K562 (cell line): ENCODE data around the gene DVL2. TPM values are rescaled to one million over a fixed set of nuclear protein-coding genes. Genes with fewer than 3 reads are reported as not detected.

Experiments
- BMI1 ChIP-seq: fragments of 150-350 bp; IDR thresholded peaks from 2 replicates; pipeline ENCODE4 v1.6.1; 2014; ENCODE audit warnings: low read length
- BRD9 ChIP-seq: fragments of 450-650 bp; IDR thresholded peaks from 2 replicates; pipeline ENCODE4 v1.6.1; 2018; ENCODE audit warnings: low read depth; ENCODE audit not compliant: partially characterized antibody
- CREB1 ChIP-seq, 2 experiments: sonication (generic) in 1 of 2; formaldehyde crosslinking in 1 of 2; IDR thresholded peaks; 2 replicates each; pipeline versions ENCODE4 v1.6.1 to v1.8.0; 2012 to 2022; ENCODE audit warnings: inconsistent platforms in 1 of 2, mild to moderate bottlenecking in 1 of 2, missing genetic modification reagents in 1 of 2, moderate library complexity in 1 of 2
- DPF2 ChIP-seq: fragments of 450-650 bp; IDR thresholded peaks from 2 replicates; pipeline ENCODE4 v1.6.1; 2016
- ESRRA ChIP-seq: fragments of 450-650 bp; IDR thresholded peaks from 2 replicates; pipeline ENCODE4 v1.6.1; 2014; ENCODE audit warnings: low read depth, mild to moderate bottlenecking, moderate library complexity, borderline replicate concordance
- FUS ChIP-seq: fragments of 200-400 bp; formaldehyde crosslinking; optimal IDR thresholded peaks from 2 replicates; pipeline ENCODE3; 2017; ENCODE audit warnings: low read depth, low read length
- KLF10 ChIP-seq: fragments of 250-450 bp; sonication (Bioruptor Pico); IDR thresholded peaks from 2 replicates; pipeline ENCODE4 v1.6.1; 2021; ENCODE audit warnings: matching md5 sums
- MAZ ChIP-seq, 2 experiments: fragments of 450-650 bp in 1 of 2; sonication (generic) in 1 of 2; formaldehyde crosslinking; IDR thresholded peaks in 1 of 2; conservative IDR thresholded peaks in 1 of 2; 2 replicates each; pipeline versions ENCODE4 v1.4.0 to v1.5.0; 2020; ENCODE audit warnings: mild to moderate bottlenecking in 1 of 2, missing genetic modification reagents in 1 of 2
- RB1 ChIP-seq: fragments of 450-650 bp; IDR thresholded peaks from 2 replicates; pipeline ENCODE4 v1.6.1; 2017; ENCODE audit warnings: low read depth, mild to moderate bottlenecking
- SIN3B ChIP-seq: fragments of 450-650 bp; IDR thresholded peaks from 2 replicates; pipeline ENCODE4 v1.6.1; 2017; ENCODE audit warnings: low read depth, mild to moderate bottlenecking, moderate library complexity
- ZBTB7A ChIP-seq: IDR thresholded peaks from 2 replicates; pipeline ENCODE4 v1.6.1; 2011; ENCODE audit warnings: low read depth, mild to moderate bottlenecking, low read length, moderate library complexity, borderline replicate concordance; ENCODE audit not compliant: control insufficient read depth
- ZNF165 ChIP-seq: fragments of 250-450 bp; sonication (Bioruptor Pico); IDR thresholded peaks from 2 replicates; pipeline ENCODE4 v1.4.0; 2020; ENCODE audit warnings: borderline replicate concordance
- polyA plus RNA-seq, 8 experiments: library from polyadenylated mRNA; depleted of rRNA in 4 of 8; stranded (reverse) in 5 of 8; unstranded in 3 of 8; fragments of >200 nt; fragmentation: Nextera tagmentation in 2 of 8; fragmentation: Illumina TruSeq in 1 of 8; extraction: Ambion mirVana in 2 of 8; extraction: Trizol in 1 of 8; gene quantifications; 2 replicates each; pipeline versions ENCODE4 v1.2.1 to v1.2.3, GENCODE V29; 2011 to 2014; ENCODE audit warnings: inconsistent platforms in 1 of 8, missing spikeins in 1 of 8
- total RNA-seq, 7 experiments: library from RNA; depleted of rRNA in 6 of 7; stranded (reverse); fragments of >200 nt in 6 of 7; fragmentation: Illumina TruSeq in 2 of 7; extraction: Trizol in 2 of 7; gene quantifications; 2 replicates each; pipeline versions ENCODE4 v1.2.1 to v1.2.3, GENCODE V29; 2011 to 2021; ENCODE audit warnings: low replicate concordance in 1 of 7
- TF ChIP-seq, protein P1 (sequence below): sonication (generic); formaldehyde crosslinking; IDR thresholded peaks from 2 replicates; pipeline ENCODE4 v1.8.1; 2023; ENCODE audit warnings: mild to moderate bottlenecking, missing genetic modification reagents
- TF ChIP-seq, protein P2 (sequence below): fragments of 450-650 bp; IDR thresholded peaks from 2 replicates; pipeline ENCODE4 v1.6.1; 2016; ENCODE audit warnings: antibody characterized with exemption
- TF ChIP-seq, protein P3 (sequence below), 2 experiments: fragments of 150-350 bp in 1 of 2; IDR thresholded peaks; 2 replicates each; pipeline ENCODE4 v1.6.1; 2012 to 2016; ENCODE audit warnings: low read depth in 2 of 2, low read length in 2 of 2, mild to moderate bottlenecking in 1 of 2, moderate library complexity in 1 of 2
- TF ChIP-seq, protein P4 (sequence below): fragments of 200-400 bp; formaldehyde crosslinking; IDR thresholded peaks from 2 replicates; pipeline ENCODE4 v1.6.1; 2017; ENCODE audit warnings: mild to moderate bottlenecking, low read depth, low read length, moderate library complexity

The DVL2 gene
- total and polyA plus RNA-seq, 9 of the 15 experiments (the other 6 are each of a cell fraction or from before 2014, with no cell fraction given): 1.3 to 49.5 (median 24.3) TPM

DNA sequence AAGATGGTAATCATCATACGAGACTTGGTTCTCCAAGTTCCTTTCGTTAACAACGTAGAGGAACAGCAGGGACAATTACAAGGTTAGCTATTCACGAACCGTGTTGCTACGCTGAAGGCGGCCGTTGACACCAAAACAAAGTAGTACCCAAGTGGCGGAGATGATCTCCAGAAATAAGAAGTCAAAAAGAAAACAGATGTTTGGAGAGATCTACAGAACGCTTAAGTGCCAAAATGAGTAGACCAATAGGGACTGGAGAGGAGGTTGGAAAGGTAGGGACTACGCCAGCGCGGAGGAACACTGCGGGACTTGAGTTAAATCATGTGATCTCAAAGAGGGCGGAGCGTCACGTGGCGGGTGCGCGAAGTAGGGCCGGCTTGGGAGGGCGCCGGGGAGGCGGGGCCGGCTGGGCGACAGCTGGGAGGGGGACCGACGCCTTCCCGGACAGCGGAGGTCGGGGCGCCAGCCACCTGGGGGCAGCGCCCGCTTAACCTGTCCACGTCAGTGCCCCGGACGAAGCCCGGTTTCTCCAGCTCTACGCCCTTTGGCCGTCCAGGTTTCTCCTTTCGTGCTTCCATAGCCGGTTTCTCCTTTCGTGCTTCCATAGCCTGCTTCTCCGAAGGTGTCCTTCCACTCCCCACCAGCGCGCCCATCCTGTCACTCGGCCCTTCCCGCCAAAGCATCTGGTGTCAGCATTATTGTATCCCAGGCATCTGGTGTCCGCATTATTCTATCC is 8.6 kb upstream of the DVL2 start (continued):
- TF ChIP-seq, protein P1, sequence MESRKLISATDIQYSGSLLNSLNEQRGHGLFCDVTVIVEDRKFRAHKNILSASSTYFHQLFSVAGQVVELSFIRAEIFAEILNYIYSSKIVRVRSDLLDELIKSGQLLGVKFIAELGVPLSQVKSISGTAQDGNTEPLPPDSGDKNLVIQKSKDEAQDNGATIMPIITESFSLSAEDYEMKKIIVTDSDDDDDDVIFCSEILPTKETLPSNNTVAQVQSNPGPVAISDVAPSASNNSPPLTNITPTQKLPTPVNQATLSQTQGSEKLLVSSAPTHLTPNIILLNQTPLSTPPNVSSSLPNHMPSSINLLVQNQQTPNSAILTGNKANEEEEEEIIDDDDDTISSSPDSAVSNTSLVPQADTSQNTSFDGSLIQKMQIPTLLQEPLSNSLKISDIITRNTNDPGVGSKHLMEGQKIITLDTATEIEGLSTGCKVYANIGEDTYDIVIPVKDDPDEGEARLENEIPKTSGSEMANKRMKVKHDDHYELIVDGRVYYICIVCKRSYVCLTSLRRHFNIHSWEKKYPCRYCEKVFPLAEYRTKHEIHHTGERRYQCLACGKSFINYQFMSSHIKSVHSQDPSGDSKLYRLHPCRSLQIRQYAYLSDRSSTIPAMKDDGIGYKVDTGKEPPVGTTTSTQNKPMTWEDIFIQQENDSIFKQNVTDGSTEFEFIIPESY: 0 out of 2 replicates have a peak, but pooled peaks have one; percentile 26
- TF ChIP-seq, protein P2, sequence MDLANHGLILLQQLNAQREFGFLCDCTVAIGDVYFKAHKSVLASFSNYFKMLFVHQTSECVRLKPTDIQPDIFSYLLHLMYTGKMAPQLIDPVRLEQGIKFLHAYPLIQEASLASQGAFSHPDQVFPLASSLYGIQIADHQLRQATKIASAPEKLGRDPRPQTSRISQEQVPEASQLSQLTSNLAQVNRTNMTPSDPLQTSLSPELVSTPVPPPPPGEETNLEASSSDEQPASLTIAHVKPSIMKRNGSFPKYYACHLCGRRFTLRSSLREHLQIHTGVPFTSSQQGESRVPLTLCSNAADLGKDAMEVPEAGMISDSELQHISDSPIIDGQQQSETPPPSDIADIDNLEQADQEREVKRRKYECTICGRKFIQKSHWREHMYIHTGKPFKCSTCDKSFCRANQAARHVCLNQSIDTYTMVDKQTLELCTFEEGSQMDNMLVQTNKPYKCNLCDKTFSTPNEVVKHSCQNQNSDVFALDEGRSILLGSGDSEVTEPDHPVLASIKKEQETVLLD: peak; percentile 59; the same call in 1 of the 2 replicates
- TF ChIP-seq BRD9: peak; percentile 70
- TF ChIP-seq DPF2: no peak
- peak; percentile 48; the same call in 1 of the 2 replicates for TF ChIP-seq ZBTB7A
- TF ChIP-seq FUS: no peak
- TF ChIP-seq, protein P3, sequence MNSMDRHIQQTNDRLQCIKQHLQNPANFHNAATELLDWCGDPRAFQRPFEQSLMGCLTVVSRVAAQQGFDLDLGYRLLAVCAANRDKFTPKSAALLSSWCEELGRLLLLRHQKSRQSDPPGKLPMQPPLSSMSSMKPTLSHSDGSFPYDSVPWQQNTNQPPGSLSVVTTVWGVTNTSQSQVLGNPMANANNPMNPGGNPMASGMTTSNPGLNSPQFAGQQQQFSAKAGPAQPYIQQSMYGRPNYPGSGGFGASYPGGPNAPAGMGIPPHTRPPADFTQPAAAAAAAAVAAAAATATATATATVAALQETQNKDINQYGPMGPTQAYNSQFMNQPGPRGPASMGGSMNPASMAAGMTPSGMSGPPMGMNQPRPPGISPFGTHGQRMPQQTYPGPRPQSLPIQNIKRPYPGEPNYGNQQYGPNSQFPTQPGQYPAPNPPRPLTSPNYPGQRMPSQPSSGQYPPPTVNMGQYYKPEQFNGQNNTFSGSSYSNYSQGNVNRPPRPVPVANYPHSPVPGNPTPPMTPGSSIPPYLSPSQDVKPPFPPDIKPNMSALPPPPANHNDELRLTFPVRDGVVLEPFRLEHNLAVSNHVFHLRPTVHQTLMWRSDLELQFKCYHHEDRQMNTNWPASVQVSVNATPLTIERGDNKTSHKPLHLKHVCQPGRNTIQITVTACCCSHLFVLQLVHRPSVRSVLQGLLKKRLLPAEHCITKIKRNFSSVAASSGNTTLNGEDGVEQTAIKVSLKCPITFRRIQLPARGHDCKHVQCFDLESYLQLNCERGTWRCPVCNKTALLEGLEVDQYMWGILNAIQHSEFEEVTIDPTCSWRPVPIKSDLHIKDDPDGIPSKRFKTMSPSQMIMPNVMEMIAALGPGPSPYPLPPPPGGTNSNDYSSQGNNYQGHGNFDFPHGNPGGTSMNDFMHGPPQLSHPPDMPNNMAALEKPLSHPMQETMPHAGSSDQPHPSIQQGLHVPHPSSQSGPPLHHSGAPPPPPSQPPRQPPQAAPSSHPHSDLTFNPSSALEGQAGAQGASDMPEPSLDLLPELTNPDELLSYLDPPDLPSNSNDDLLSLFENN (IDR thresholded peaks at IDR 0.05; ENCODE audit: low read depth in 2 of 2, low read length in 2 of 2): no peak
- peak; percentile 61 for TF ChIP-seq CREB1 (IDR thresholded peaks at IDR 0.05)
- TF ChIP-seq CREB1 (CRISPR knock-in tag; IDR thresholded peaks at IDR 0.05): peak; percentile 67; the same call in 1 of the 2 replicates
- TF ChIP-seq ZNF165 (CRISPR knock-in tag): no peak
- no peak for TF ChIP-seq KLF10 (CRISPR knock-in tag)
- TF ChIP-seq MAZ (CRISPR knock-in tag; conservative IDR thresholded peaks at IDR 0.05 in 1 of 2, IDR thresholded peaks at IDR 0.05 in 1 of 2): peak; percentile 76 to 88
- peak; percentile 12; the same call in 1 of the 2 replicates for TF ChIP-seq ESRRA
- TF ChIP-seq BMI1: no peak
- peak; percentile 44; the same call in 1 of the 2 replicates for TF ChIP-seq RB1
- TF ChIP-seq, protein P4, sequence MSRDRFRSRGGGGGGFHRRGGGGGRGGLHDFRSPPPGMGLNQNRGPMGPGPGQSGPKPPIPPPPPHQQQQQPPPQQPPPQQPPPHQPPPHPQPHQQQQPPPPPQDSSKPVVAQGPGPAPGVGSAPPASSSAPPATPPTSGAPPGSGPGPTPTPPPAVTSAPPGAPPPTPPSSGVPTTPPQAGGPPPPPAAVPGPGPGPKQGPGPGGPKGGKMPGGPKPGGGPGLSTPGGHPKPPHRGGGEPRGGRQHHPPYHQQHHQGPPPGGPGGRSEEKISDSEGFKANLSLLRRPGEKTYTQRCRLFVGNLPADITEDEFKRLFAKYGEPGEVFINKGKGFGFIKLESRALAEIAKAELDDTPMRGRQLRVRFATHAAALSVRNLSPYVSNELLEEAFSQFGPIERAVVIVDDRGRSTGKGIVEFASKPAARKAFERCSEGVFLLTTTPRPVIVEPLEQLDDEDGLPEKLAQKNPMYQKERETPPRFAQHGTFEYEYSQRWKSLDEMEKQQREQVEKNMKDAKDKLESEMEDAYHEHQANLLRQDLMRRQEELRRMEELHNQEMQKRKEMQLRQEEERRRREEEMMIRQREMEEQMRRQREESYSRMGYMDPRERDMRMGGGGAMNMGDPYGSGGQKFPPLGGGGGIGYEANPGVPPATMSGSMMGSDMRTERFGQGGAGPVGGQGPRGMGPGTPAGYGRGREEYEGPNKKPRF: peak; percentile 69; the same call in 1 of the 2 replicates
- peak; percentile 60; the same call in 1 of the 2 replicates for TF ChIP-seq SIN3B
